ENCODE results near the gene MSL2.
"Not testable (repeated sequence)": the region's sequence is repeated elsewhere in the genome, so short reads cannot be mapped to it uniquely, and the experiment has no call there.

The MSL2 gene

GRCh38 chr3:136196064-136196400 lies at the start of gene MSL2:
Gene MSL2, minus strand, starts transcription at chr3:136196335. Its CDS starts 1,222 bp downstream, at chr3:136195113.
- DNase-seq = no peak

- no peak for DNase-seq
Measured at GRCh38 chr3:136245691-136246090, 49.6 kb upstream of the MSL2 start.

GRCh38 chr3:136239094-136239493 lies 43.0 kb upstream of the MSL2 start:
- no peak for DNase-seq

GRCh38 chr3:136237961-136238649 lies 42.0 kb upstream of the MSL2 start:
- DNase-seq = no peak

- no peak for DNase-seq
Measured at GRCh38 chr3:136237103-136237502, 41.0 kb upstream of the MSL2 start.

GRCh38 chr3:136236109-136236508 lies 40.0 kb upstream of the MSL2 start:
- no peak for DNase-seq

GRCh38 chr3:136235545-136235944 lies 39.4 kb upstream of the MSL2 start:
- DNase-seq = no peak

GRCh38 chr3:136232413-136232812 lies 36.3 kb upstream of the MSL2 start:
- no peak for DNase-seq

GRCh38 chr3:136222746-136223145 lies 26.6 kb upstream of the MSL2 start:
- DNase-seq = not testable (repeated sequence)

GRCh38 chr3:136211547-136211946 lies 15.4 kb upstream of the MSL2 start:
- DNase-seq = no peak

GRCh38 chr3:136209921-136210320 lies 13.8 kb upstream of the MSL2 start:
- no peak for DNase-seq

- DNase-seq = no peak
Measured at GRCh38 chr3:136207489-136208115, 11.5 kb upstream of the MSL2 start.

GRCh38 chr3:136199219-136199618 lies 3.1 kb upstream of the MSL2 start:
- DNase-seq = not testable (repeated sequence)

- DNase-seq = not testable (repeated sequence)
Measured at GRCh38 chr3:136198462-136199078, 2.4 kb upstream of the MSL2 start.

GRCh38 chr3:136197159-136197793 lies 1.1 kb upstream of the MSL2 start:
- peak; percentile 15 for DNase-seq

- peak; percentile 100 for DNase-seq
Measured at GRCh38 chr3:136196401-136197158, 445 bp upstream of the MSL2 start.

GRCh38 chr3:136195258-136196063 lies 674 bp downstream of the MSL2 start:
- DNase-seq = peak; percentile 60

- DNase-seq = peak; percentile 44
Measured at GRCh38 chr3:136194409-136195257, 1.5 kb downstream of the MSL2 start.

GRCh38 chr3:136193278-136194054 lies 2.7 kb downstream of the MSL2 start:
- DNase-seq = peak; percentile 54

- no peak for DNase-seq
Measured at GRCh38 chr3:136192831-136193230, 3.3 kb downstream of the MSL2 start.

Data from RPMI8226 (cell line).